SHP77 treated with DMSO at 0.1 percent for 48 hours (cell line): ENCODE data around the gene NAALADL2.
"Not testable (repeated sequence)": the region's sequence is repeated elsewhere in the genome, so short reads cannot be mapped to it uniquely, and the experiment has no call there.

Experiments
- DNase-seq: peaks from one replicate; lab custom pipeline; 2025; lab: John Stamatoyannopoulos, UW

NAALADL2 gene

GRCh38 chr3:175378348-175378747 lies 519.2 kb downstream of the NAALADL2 start:
- no peak for DNase-seq

- no peak for DNase-seq
Measured at GRCh38 chr3:175381685-175382084, 522.6 kb downstream of the NAALADL2 start.

- DNase-seq = no peak
Measured at GRCh38 chr3:175383371-175383770, 524.2 kb downstream of the NAALADL2 start.

- no peak for DNase-seq
Measured at GRCh38 chr3:175383813-175384212, 524.7 kb downstream of the NAALADL2 start.

- DNase-seq = no peak
Measured at GRCh38 chr3:175384569-175384968, 525.4 kb downstream of the NAALADL2 start.

GRCh38 chr3:175386630-175387029 lies 527.5 kb downstream of the NAALADL2 start:
- no peak for DNase-seq

- no peak for DNase-seq
Measured at GRCh38 chr3:175389560-175389959, 530.4 kb downstream of the NAALADL2 start.

- no peak for DNase-seq
Measured at GRCh38 chr3:175391601-175392000, 532.5 kb downstream of the NAALADL2 start.

- no peak for DNase-seq
Measured at GRCh38 chr3:175392653-175393052, 533.5 kb downstream of the NAALADL2 start.

GRCh38 chr3:175397372-175397771 lies 538.2 kb downstream of the NAALADL2 start:
- DNase-seq = no peak

- DNase-seq = no peak
Measured at GRCh38 chr3:175398676-175399075, 539.5 kb downstream of the NAALADL2 start.

- no peak for DNase-seq
Measured at GRCh38 chr3:175399156-175399840, 540.2 kb downstream of the NAALADL2 start.

GRCh38 chr3:175404027-175404426 lies 544.9 kb downstream of the NAALADL2 start:
- DNase-seq = no peak

- no peak for DNase-seq
Measured at GRCh38 chr3:175404621-175405020, 545.5 kb downstream of the NAALADL2 start.

- DNase-seq = no peak
Measured at GRCh38 chr3:175410251-175410650, 551.1 kb downstream of the NAALADL2 start.

GRCh38 chr3:175411405-175411804 lies 552.3 kb downstream of the NAALADL2 start:
- DNase-seq = no peak

GRCh38 chr3:175411946-175412345 lies 552.8 kb downstream of the NAALADL2 start:
- DNase-seq = no peak

GRCh38 chr3:175413926-175414325 lies 554.8 kb downstream of the NAALADL2 start:
- DNase-seq = no peak

GRCh38 chr3:175416600-175416999 lies 557.5 kb downstream of the NAALADL2 start:
- no peak for DNase-seq

- no peak for DNase-seq
Measured at GRCh38 chr3:175417426-175417825, 558.3 kb downstream of the NAALADL2 start.

GRCh38 chr3:175421902-175422301 lies 562.8 kb downstream of the NAALADL2 start:
- no peak for DNase-seq

- no peak for DNase-seq
Measured at GRCh38 chr3:175422744-175423143, 563.6 kb downstream of the NAALADL2 start.

- not testable (repeated sequence) for DNase-seq
Measured at GRCh38 chr3:175423848-175424247, 564.7 kb downstream of the NAALADL2 start.

GRCh38 chr3:175426805-175427204 lies 567.7 kb downstream of the NAALADL2 start:
- DNase-seq = no peak
